Mucosa of stomach (tissue), 1 donor: Measurements from ENCODE around the gene PSEN2.
"Not testable (repeated sequence)": the region's sequence is repeated elsewhere in the genome, so short reads cannot be mapped to it uniquely, and the experiment has no call there.

Experiments used
- H3K27me3 ChIP-seq: one replicate; pipeline ENCODE4 v1.7.0; 2013; ENCODE audit warnings: mild to moderate bottlenecking, low read length; ENCODE audit not compliant: control insufficient read depth, insufficient read depth
- H3K36me3 ChIP-seq: one replicate; pipeline ENCODE4 v1.7.0; 2013; ENCODE audit warnings: low read length; ENCODE audit not compliant: control insufficient read depth, insufficient read depth
- H3K4me1 ChIP-seq: one replicate; pipeline ENCODE4 v1.7.0; 2013; ENCODE audit warnings: mild to moderate bottlenecking, low read length; ENCODE audit not compliant: control insufficient read depth, insufficient read depth
- H3K4me3 ChIP-seq: one replicate; pipeline ENCODE4 v1.7.0; 2013; ENCODE audit warnings: low read length
- H3K9ac ChIP-seq: one replicate; pipeline ENCODE4 v1.7.0; 2013; ENCODE audit warnings: mild to moderate bottlenecking, low read length, moderate library complexity
- H3K9me3 ChIP-seq: one replicate; pipeline ENCODE4 v1.7.0; 2013; ENCODE audit warnings: mild to moderate bottlenecking, low read length, moderate library complexity; ENCODE audit not compliant: control insufficient read depth
- donor health status: Pancreatic carcinoma.

Gene PSEN2

DNA sequence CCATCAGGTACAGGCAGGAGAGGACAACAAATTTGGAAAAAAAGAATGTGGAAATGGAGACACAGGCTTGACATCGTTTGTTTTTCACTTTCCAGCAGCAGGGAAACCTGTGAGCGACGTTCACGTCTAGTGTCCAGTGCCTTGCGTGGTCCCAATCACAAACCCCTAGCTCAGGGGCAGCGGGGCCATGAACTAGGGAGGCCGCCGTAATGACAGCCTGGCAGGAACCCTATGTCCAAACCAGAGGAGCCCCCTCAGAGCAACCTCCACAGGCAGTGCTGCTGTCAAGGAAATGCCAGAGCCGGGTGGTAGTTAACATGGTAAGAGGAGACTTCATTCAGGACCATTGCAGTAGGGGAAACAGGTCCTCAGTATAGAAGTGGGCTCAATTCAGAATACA is 37.8 kb upstream of the PSEN2 start:
- no peaks in the 10 kb centered on the region for H3K27me3 ChIP-seq
- H3K36me3 ChIP-seq, result no peaks in the 10 kb centered on the region
- no peak overlapping the region for H3K4me3 ChIP-seq

DNA sequence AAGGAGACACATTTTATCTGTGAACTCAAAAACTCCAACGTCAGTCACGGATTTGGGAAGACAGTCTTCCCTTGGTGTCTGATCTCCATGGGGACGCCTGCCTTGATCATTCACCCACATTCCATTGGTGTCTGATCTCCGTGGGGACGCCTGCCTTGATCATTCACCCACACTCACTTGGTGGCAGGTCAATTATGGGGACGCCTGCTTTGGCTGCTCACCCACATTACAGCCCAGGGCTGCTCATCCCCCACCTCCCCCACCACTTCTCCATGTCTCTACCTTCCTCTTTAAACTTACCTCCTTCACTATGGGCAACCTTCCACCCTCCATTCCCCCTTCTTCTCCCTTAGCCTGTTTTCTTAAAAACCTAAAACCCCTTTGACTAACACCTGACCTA is 36.2 kb upstream of the PSEN2 start:
- not testable (repeated sequence) for H3K36me3 ChIP-seq

More for the DNA sequence above, 37.8 kb upstream of the PSEN2 start:
- H3K4me1 ChIP-seq, result peaks cover 6% of the 10 kb centered on the region
- no peaks in the 10 kb centered on the region for H3K9me3 ChIP-seq
- no peak overlapping the region for H3K9ac ChIP-seq

DNA sequence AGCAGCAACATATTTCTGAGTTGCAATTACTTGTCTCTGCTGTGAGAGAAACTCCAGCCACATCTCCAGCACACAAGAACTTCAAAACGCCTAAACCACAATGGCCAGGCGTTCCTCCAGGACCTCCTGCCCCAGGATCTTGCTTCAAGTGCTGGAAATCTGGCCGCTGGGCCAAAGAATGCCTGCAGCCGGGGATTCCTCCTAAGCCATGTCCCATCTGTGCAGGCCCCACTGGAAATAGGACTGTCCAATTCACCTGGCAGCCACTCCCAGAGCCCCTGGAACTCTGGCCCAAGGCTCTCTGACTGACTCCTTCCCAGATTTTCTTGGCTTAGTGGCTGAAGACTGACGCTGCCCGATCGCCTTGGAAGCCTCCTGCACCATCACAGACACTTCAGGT is 35.0 kb upstream of the PSEN2 start:
- H3K27me3 ChIP-seq, H3K9me3 ChIP-seq, H3K9ac ChIP-seq, H3K4me3 ChIP-seq, H3K4me1 ChIP-seq, H3K36me3 ChIP-seq: not testable (repeated sequence)

More for the DNA sequence above, 36.2 kb upstream of the PSEN2 start:
- H3K9me3 ChIP-seq, H3K9ac ChIP-seq, H3K4me1 ChIP-seq, H3K4me3 ChIP-seq, H3K27me3 ChIP-seq: not testable (repeated sequence)

DNA sequence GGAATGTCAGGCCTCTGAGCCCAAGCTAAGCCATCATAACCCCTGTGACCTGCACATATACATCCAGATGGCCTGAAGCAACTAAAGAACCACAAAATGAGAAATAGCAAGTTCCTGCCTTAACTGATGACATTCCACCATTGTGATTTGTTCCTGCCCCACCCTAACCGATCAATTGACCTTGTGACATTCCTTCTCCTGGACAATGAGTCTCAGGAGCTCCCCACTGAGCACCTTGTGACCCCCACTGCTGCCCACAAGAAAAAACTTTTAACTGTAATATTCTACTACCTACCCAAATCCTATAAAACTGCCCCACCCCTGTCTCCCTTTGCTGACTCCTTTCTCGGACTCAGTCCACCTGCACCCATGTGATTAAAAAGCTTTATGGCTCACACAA is 32.5 kb upstream of the PSEN2 start:
- not testable (repeated sequence) for H3K9me3 ChIP-seq, H3K27me3 ChIP-seq, H3K4me3 ChIP-seq, H3K36me3 ChIP-seq, H3K4me1 ChIP-seq, H3K9ac ChIP-seq

DNA sequence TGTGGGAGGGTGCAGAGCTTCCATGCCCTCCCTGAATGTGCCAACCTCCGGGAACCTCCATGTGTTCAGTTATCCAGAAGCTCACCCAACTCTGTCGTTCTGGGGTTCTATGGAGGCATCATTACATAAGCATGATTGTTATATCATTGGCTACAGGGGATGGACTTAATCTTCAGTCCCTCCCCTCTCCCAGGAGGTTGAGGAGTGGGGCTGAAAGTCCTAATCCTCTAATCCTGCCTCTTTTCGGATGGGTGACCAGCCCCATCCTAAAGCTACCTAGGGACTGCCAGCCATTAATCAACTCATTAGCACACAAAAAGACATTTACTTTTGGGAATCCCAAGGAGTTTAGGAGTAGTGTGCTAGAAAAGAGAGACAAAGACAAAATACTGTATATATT is 32.0 kb upstream of the PSEN2 start:
- H3K4me3 ChIP-seq, result no peak overlapping the region
- H3K36me3 ChIP-seq, result no peaks in the 10 kb centered on the region
- no peaks in the 10 kb centered on the region for H3K9me3 ChIP-seq
- H3K9ac ChIP-seq, result no peak overlapping the region
- H3K27me3 ChIP-seq, result no peaks in the 10 kb centered on the region
- H3K4me1 ChIP-seq, result no peaks in the 10 kb centered on the region

DNA sequence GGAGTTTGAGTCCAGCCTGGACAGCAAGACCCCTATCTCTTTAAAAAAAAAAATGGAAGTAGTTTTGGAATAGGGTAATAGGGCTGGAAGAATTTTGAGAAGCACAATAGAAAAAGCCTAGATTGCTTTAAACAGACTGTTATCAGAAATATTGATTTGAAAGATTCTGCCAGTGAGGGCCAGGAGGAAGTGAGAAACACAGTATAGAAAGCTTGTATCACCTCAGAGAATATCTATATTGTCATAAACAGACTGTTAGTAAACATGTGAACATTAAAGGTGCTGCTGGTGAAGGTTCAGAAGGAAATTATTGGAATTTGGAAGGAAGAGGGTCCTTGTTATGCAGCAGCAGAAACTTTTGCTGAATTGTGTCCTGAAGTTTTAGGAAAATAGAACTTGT is 24.8 kb upstream of the PSEN2 start:
- H3K9ac ChIP-seq, result no peak overlapping the region
- H3K9me3 ChIP-seq, result no peaks in the 10 kb centered on the region
- no peak overlapping the region for H3K4me3 ChIP-seq
- H3K4me1 ChIP-seq, result no peaks in the 10 kb centered on the region
- no peaks in the 10 kb centered on the region for H3K27me3 ChIP-seq
- no peaks in the 10 kb centered on the region for H3K36me3 ChIP-seq

DNA sequence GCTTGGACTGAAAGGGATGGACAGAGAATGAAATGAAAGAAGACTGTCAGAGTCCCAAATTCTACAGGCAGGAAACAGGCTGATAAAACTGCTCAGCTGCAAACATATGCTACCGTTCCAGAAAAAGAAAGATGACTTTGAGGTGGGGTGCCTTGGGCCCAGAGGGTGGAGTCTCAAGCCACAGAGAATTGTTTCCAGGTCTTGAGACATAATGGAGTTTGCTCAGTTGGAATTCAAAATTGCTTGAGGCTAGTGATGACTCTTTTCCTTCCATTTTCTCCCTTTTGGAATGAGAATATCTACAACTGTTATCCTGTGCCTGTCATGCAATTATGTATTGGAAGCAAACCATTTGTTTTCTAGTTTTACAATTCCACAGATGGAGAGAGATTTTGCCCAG is 23.6 kb upstream of the PSEN2 start:
- no peak overlapping the region for H3K9ac ChIP-seq
- H3K9me3 ChIP-seq, result no peaks in the 10 kb centered on the region
- no peak overlapping the region for H3K4me3 ChIP-seq
- no peaks in the 10 kb centered on the region for H3K36me3 ChIP-seq
- no peaks in the 10 kb centered on the region for H3K4me1 ChIP-seq
- H3K27me3 ChIP-seq, result no peaks in the 10 kb centered on the region

DNA sequence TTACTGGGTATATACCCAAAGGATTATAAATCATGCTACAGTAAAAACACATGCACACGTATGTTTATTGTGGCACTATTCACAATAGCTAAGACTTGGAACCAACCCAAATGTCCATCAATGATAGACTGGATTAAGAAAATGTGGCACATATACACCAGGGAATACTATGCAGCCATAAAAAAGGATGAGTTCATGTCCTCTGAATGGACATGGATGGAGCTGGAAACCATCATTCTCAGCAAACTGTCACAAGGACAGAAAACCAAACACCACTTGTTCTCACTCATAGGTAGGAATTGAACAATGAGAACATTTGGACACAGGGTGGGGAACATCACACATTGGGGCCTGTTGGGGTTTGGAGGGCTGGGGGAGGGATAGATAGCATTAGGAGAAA is 15.9 kb upstream of the PSEN2 start:
- not testable (repeated sequence) for H3K4me3 ChIP-seq, H3K4me1 ChIP-seq, H3K27me3 ChIP-seq, H3K36me3 ChIP-seq, H3K9me3 ChIP-seq, H3K9ac ChIP-seq

DNA sequence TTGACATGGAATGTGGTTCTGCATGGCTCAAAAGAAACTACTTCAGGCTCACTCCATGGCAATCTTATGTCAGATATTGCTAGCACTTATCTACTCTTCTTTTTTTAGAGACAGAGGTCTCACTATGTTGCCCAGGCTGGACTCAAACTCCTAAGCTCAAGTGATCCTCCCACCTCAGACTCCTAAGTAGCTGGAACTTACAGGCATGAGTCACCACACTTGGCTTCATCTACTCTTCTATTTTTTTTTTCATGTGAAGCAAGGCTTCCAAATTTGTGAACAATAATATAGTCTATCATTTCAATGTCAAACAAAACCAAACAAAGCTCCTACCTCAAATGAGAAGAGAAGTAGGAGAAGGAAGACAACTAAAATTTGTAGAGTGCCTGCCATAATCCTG is 7.5 kb upstream of the PSEN2 start:
- peaks cover 10% of the 10 kb centered on the region for H3K4me1 ChIP-seq
- H3K4me3 ChIP-seq, result no peak overlapping the region
- H3K27me3 ChIP-seq, result no peaks in the 10 kb centered on the region
- H3K36me3 ChIP-seq, result no peaks in the 10 kb centered on the region
- no peak overlapping the region for H3K9ac ChIP-seq
- H3K9me3 ChIP-seq, result no peaks in the 10 kb centered on the region

DNA sequence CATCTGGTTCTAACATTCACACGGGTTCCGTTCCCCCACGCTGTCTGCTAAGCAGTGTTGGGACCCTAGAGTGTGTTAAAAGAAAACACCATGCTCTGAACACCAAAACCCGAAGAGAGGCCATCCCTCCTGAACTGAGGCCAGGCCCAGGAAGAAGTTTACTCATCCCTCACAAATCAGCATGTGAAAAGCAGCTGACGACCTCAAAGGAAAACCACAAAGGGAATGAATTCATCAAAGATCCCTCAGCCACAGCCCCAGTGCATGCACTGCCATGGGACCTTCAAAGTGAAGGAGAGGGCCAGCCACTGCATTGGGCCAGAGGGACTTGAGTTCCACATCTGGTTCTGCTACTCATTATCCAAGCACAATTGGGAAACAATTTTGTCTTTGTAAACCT is 7.0 kb upstream of the PSEN2 start:
- Histone ChIP-seq H3K9ac (no peak overlapping the region), H3K9me3 (no peaks in the 10 kb centered on the region), H3K4me1 (peaks cover 10% of the 10 kb centered on the region), H3K27me3 (no peaks in the 10 kb centered on the region), H3K36me3 (no peaks in the 10 kb centered on the region), H3K4me3 (no peak overlapping the region)

DNA sequence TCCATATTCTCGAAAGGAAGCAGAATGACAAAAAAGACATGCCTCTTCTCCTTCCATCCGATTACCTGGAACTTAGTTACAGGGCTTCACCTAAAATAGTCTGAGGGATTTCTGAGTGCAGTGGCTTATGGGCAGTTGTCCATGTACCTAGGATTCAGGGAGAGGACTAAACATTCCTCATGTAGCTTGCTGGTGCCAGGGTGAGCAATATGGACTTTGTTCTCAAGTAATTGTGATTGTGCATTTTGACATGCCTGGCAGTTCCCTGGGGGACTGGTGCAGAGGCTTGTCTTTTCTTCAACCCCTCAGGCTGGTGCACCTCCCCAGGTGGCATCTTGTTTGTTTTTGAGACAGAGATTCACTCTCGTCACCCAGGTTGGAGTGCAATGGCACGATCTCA is 6.1 kb upstream of the PSEN2 start:
- Histone ChIP-seq H3K4me1 (peaks cover 10% of the 10 kb centered on the region), H3K27me3 (no peaks in the 10 kb centered on the region), H3K36me3 (no peaks in the 10 kb centered on the region), H3K4me3 (no peak overlapping the region), H3K9ac (no peak overlapping the region), H3K9me3 (no peaks in the 10 kb centered on the region)

DNA sequence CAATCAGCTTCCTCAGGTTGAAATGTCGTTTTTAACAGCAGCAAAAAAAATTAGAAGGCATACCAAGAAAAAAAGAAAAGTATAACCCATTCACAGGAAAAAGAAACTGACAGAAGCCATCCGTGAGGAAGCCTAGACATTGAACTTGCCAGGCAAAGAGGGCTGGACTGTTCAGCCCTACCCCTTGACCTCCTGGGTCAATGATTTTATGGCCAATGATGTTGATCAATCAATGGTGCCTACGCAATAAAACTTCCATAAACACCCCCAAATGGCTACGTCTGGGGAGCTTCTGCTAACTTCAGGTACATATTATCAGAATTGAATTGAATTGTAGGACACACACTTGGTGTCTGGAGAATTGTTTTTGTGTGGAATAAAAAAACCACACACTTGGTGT is 4.8 kb upstream of the PSEN2 start:
- Histone ChIP-seq H3K9me3 (no peaks in the 10 kb centered on the region), H3K36me3 (no peaks in the 10 kb centered on the region), H3K4me1 (peaks cover 10% of the 10 kb centered on the region), H3K4me3 (no peak overlapping the region), H3K27me3 (no peaks in the 10 kb centered on the region), H3K9ac (no peak overlapping the region)

DNA sequence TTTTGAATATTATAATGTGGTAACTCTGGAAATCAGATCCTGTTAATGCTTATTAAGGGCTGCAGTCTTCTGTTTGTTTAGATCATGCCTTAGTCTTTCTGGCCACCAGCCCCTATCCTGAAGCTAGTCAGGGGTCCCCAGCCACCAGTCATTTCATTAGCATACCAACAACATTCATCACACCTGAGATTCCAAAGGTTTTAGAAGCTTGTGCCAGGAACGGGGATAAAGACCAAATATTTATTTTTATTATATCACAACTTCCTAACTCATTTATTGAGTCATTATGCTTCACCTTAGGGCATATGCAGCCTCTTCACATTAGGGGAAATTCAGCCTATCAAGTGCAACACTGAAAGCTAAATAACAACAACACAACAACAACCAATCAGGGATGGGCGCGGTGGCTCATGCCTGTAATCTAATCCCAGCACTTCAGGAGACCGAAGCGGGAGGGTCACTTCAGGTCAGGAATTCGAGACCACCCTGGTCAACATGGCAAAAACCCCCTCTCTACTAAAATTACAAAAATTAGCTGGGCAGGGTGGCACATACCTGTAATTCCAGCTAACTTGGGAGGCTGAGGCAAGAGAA is 2.9 kb upstream of the PSEN2 start:
- Histone ChIP-seq H3K4me3 (no peak overlapping the region), H3K4me1 (peaks cover 24% of the 10 kb centered on the region), H3K9ac (no peak overlapping the region), H3K27me3 (no peaks in the 10 kb centered on the region), H3K36me3 (no peaks in the 10 kb centered on the region), H3K9me3 (no peaks in the 10 kb centered on the region)
